K562 (cell line): ENCODE results near the gene MECP2. TPM values are rescaled to one million over a fixed set of nuclear protein-coding genes. Genes with fewer than 3 reads are reported as not detected.

Experiments
- ATAC-seq: fragments of 200-7000 bp; cut with Tn5 transposase; 3 replicates; pipeline ENCODE4 v1.9.1; 2020; ENCODE audit warnings: moderate library complexity
- BruUV-seq: library from RNA; stranded (reverse); fragments of 400-500 nt; replicated peaks from 2 replicates; lab custom pipeline; 2021; lab: Mats Ljungman, UMichigan
- CTCF ChIA-PET: fragments of 300-600 bp; formaldehyde crosslinking; extraction: SDS; loops from one replicate; lab custom pipeline; 2021; ENCODE audit warnings: low intra/inter-chr PET ratio; lab: Yijun Ruan, JAX
- POLR2A ChIA-PET: fragments of 300-600, 350-650 bp; sonication (Branson Sonifier 250); formaldehyde crosslinking; extraction: SDS; loops from one replicate; lab custom pipeline; 2021; ENCODE audit warnings: antibody characterized with exemption, inconsistent platforms; lab: Yijun Ruan, JAX
- DNase-seq, 4 experiments: peaks; one replicate each; pipeline versions ENCODE4 v3.0.0 to v3.0.0-alpha.2; 2011 to 2018; ENCODE audit warnings: low spot score in 3 of 4, mixed read lengths in 3 of 4; ENCODE audit errors: extremely low read depth in 1 of 4
- FAIRE-seq: peaks from 2 replicates; lab custom pipeline; 2011; peaks lifted over from hg19 to GRCh38; lab: Jason Lieb, UNC
- H2AFZ ChIP-seq: 2 replicates; pipeline ENCODE4 v1.6.0; 2011; ENCODE audit warnings: low read depth, low read length, control low read depth, inconsistent platforms
- H3K27ac ChIP-seq: fragments of 200-600 bp; 3 replicates; pipeline ENCODE4 v1.8.0; 2011; ENCODE audit warnings: low read depth, mild to moderate bottlenecking, control low read depth, inconsistent platforms, low read length, moderate library complexity, mixed read lengths; ENCODE audit errors: extremely low read depth
- H3K27me3 ChIP-seq, 2 experiments: fragments of 300-600 bp in 1 of 2; 2 replicates in 1 of 2; 3 replicates in 1 of 2; pipeline versions ENCODE4 v1.6.0 to v1.8.0; 2011; ENCODE audit warnings: inconsistent platforms in 2 of 2, low read length in 2 of 2, mild to moderate bottlenecking in 1 of 2, mixed read lengths in 1 of 2, moderate library complexity in 1 of 2; ENCODE audit not compliant: control insufficient read depth in 2 of 2, insufficient read depth in 2 of 2
- H3K36me3 ChIP-seq: fragments of 300-600 bp; 3 replicates; pipeline ENCODE4 v1.8.0; 2011; ENCODE audit warnings: mild to moderate bottlenecking, low read length, inconsistent platforms; ENCODE audit not compliant: control insufficient read depth, insufficient read depth
- H3K4me1 ChIP-seq, 2 experiments: fragments of 200-600 bp in 1 of 2; replicated peaks in 1 of 2; 2 replicates in 1 of 2; 3 replicates in 1 of 2; pipeline versions ENCODE4 v1.5.1 to v1.8.0; 2011; ENCODE audit warnings: inconsistent platforms in 2 of 2, low read length in 2 of 2, mild to moderate bottlenecking in 1 of 2, mixed read lengths in 1 of 2, moderate library complexity in 1 of 2; ENCODE audit not compliant: control insufficient read depth in 2 of 2, insufficient read depth in 2 of 2
- H3K4me2 ChIP-seq: 2 replicates; pipeline ENCODE4 v1.6.1; 2011; ENCODE audit warnings: low read length, control low read depth, inconsistent platforms, mixed read lengths; ENCODE audit not compliant: insufficient read depth
- H3K4me3 ChIP-seq: fragments of 200-600 bp; sonication (generic), shearing (Covaris generic); 2 replicates; pipeline ENCODE4 v1.5.1; 2016; ENCODE audit warnings: control low read depth, inconsistent platforms
- H3K79me2 ChIP-seq: fragments of 200-600 bp; 3 replicates; pipeline ENCODE4 v1.8.0; 2011; ENCODE audit warnings: low read length, inconsistent platforms; ENCODE audit not compliant: control insufficient read depth, insufficient read depth
- H3K9ac ChIP-seq, 2 experiments: 2 replicates each; pipeline versions ENCODE4 v1.6.0 to v1.6.1; 2011; ENCODE audit warnings: low read depth in 2 of 2, low read length in 2 of 2, control low read depth in 1 of 2, inconsistent platforms in 1 of 2, mild to moderate bottlenecking in 1 of 2, mixed read lengths in 1 of 2; ENCODE audit not compliant: insufficient read depth in 1 of 2
- H3K9me1 ChIP-seq: one replicate; pipeline ENCODE4 v1.6.0; 2011; ENCODE audit warnings: inconsistent platforms, mild to moderate bottlenecking, low read length, moderate library complexity; ENCODE audit not compliant: control insufficient read depth, insufficient read depth
- H3K9me3 ChIP-seq: replicated peaks from 2 replicates; pipeline ENCODE4 v1.5.1; 2011; ENCODE audit warnings: low read depth, low read length, inconsistent platforms; ENCODE audit not compliant: control insufficient read depth, insufficient read depth
- H4K20me1 ChIP-seq: replicated peaks from 2 replicates; pipeline ENCODE4 v1.6.1; 2011; ENCODE audit warnings: low read length, inconsistent platforms, mixed read lengths; ENCODE audit not compliant: control insufficient read depth, insufficient read depth
- COPS2 ChIP-seq: fragments of 450-650 bp; conservative IDR thresholded peaks from 2 replicates; pipeline ENCODE4 v1.6.1; 2016; ENCODE audit warnings: mild to moderate bottlenecking, moderate library complexity
- MCM7 ChIP-seq, 2 experiments: fragments of 450-650 bp; IDR thresholded peaks; 2 replicates each; pipeline ENCODE4 v1.6.1; 2016 to 2018
- MEIS2 ChIP-seq: fragments of 450-650 bp; IDR thresholded peaks from 2 replicates; pipeline ENCODE4 v1.6.1; 2014; ENCODE audit warnings: mild to moderate bottlenecking; ENCODE audit not compliant: partially characterized antibody
- NFYB ChIP-seq: IDR thresholded peaks from 2 replicates; pipeline ENCODE4 v1.6.1; 2011; ENCODE audit warnings: mild to moderate bottlenecking, moderate library complexity; ENCODE audit not compliant: insufficient read length; ENCODE audit errors: extremely low read depth
- RUNX1 ChIP-seq: sonication (generic); IDR thresholded peaks from 2 replicates; pipeline ENCODE4 v1.6.1; 2016; ENCODE audit warnings: antibody characterized with exemption, low read depth
- XRCC3 ChIP-seq: fragments of 450-650 bp; IDR thresholded peaks from 2 replicates; pipeline ENCODE4 v1.6.1; 2017; ENCODE audit warnings: mild to moderate bottlenecking, moderate library complexity
- ZSCAN29 ChIP-seq: fragments of 450-650 bp; IDR thresholded peaks from 2 replicates; pipeline ENCODE4 v1.6.1; 2017
- WGBS: fragments of 100-300 bp; shearing (Covaris generic); methylation state at CpG from one replicate; pipeline ENCODE4 v1.1.6; 2016; ENCODE audit warnings: low coverage, mixed read lengths; ENCODE audit not compliant: insufficient coverage; ENCODE audit errors: missing lambda C conversion rate; 5-methylcytosine and 5-hydroxymethylcytosine counted together
- in situ Hi-C: fragments of 300-500 bp; cut with MboI; formaldehyde crosslinking; loops from 4 replicates; pipeline ENCODE4 v1.15.0; 2018; ENCODE audit warnings: inconsistent platforms, mixed read lengths
- intact Hi-C: fragments of 100-400 bp; cut with micrococcal nuclease; formaldehyde crosslinking; loops from 2 replicates; pipeline ENCODE4 v1.14.2; 2022
- polyA plus RNA-seq, 8 experiments: library from polyadenylated mRNA; depleted of rRNA in 4 of 8; stranded (reverse) in 5 of 8; unstranded in 3 of 8; fragments of >200 nt; fragmentation: Nextera tagmentation in 2 of 8; fragmentation: Illumina TruSeq in 1 of 8; extraction: Ambion mirVana in 2 of 8; extraction: Trizol in 1 of 8; gene quantifications; 2 replicates each; pipeline versions ENCODE4 v1.2.1 to v1.2.3, GENCODE V29; 2011 to 2014; ENCODE audit warnings: inconsistent platforms in 1 of 8, missing spikeins in 1 of 8
- total RNA-seq, 7 experiments: library from RNA; depleted of rRNA in 6 of 7; stranded (reverse); fragments of >200 nt in 6 of 7; fragmentation: Illumina TruSeq in 2 of 7; extraction: Trizol in 2 of 7; gene quantifications; 2 replicates each; pipeline versions ENCODE4 v1.2.1 to v1.2.3, GENCODE V29; 2011 to 2021; ENCODE audit warnings: low replicate concordance in 1 of 7

The MECP2 gene
- total and polyA plus RNA-seq, 9 of the 15 experiments (the other 6 are each of a cell fraction or from before 2014, with no cell fraction given), result 2.1 to 50.9 (median 30.5) TPM

- no TSS peak for BruUV-seq
- DNase-seq (no peak), ATAC-seq (no peak), FAIRE-seq (peak; percentile 44)
- intact Hi-C loops (loop anchor here (2.0 kb wide), 1 partner anchor 43 kb away; no protein-coding TSS in a partner anchor), in situ Hi-C loops (no loop called here)
- Histone ChIP-seq H3K36me3 (no peaks in the 10 kb centered on the region), H4K20me1 (no peaks in the 10 kb centered on the region), H3K27ac (no peak overlapping the region), H3K4me2 (no peak overlapping the region), H3K9me3 (no peaks in the 10 kb centered on the region), H3K27me3 (no peaks in the 10 kb centered on the region), H3K9me1 (no peaks in the 10 kb centered on the region), H3K9ac (no peak overlapping the region), H3K4me1 (peaks cover 0 to 8% of the 10 kb centered on the region in 2 experiments; a peak in 3 of 5 replicates), H3K79me2 (no peaks in the 10 kb centered on the region), H3K4me3 (no peak overlapping the region), H2AFZ (peak overlapping the region; percentile 88; the same call in 1 of the 2 replicates)
- POLR2A ChIA-PET, result interaction anchor here (0.8 kb wide), 1 partner anchor 10 kb away, joined by 4 read pairs; no protein-coding TSS in a partner anchor
- CTCF ChIA-PET, result no interaction called here
- no peak for TF ChIP-seq MCM7 (IDR thresholded peaks at IDR 0.05)
- TF ChIP-seq, all 486 proteins: peak for 0
- WGBS, result 55% methylated on average over 6 of the region's 7 CpGs
These were observed 38.1 kb upstream of the MECP2 start for GRCh38 chrX:154135458-154136229.

GRCh38 chrX:154132366-154132765 lies 34.8 kb upstream of the MECP2 start:
- DNase-seq (no peak), ATAC-seq (no peak), FAIRE-seq (no peak)
- POLR2A ChIA-PET, result no interaction called here
- H3K9me3 ChIP-seq, result no peaks in the 10 kb centered on the region
- H3K36me3 ChIP-seq, result no peaks in the 10 kb centered on the region
- H3K4me3 ChIP-seq, result no peak overlapping the region
- H3K4me1 ChIP-seq, result peaks cover 0 to 7% of the 10 kb centered on the region in 2 experiments; a peak in 3 of 5 replicates
- BruUV-seq, result no TSS peak
- 55% methylated on average over 8 of the region's 9 CpGs for WGBS
- H3K27me3 ChIP-seq, result no peaks in the 10 kb centered on the region
- H4K20me1 ChIP-seq, result no peaks in the 10 kb centered on the region
- CTCF ChIA-PET, result no interaction called here
- no peak overlapping the region for H3K9ac ChIP-seq
- H2AFZ ChIP-seq, result no peak overlapping the region
- no peak for TF ChIP-seq COPS2
- no peak for TF ChIP-seq XRCC3
- no peak for TF ChIP-seq ZSCAN29
- no peak for TF ChIP-seq MEIS2
- no peak for TF ChIP-seq RUNX1
- TF ChIP-seq NFYB, result no peak
- H3K4me2 ChIP-seq, result no peak overlapping the region
- intact Hi-C loops (no loop called here), in situ Hi-C loops (no loop called here)
- no peaks in the 10 kb centered on the region for H3K79me2 ChIP-seq
- no peaks in the 10 kb centered on the region for H3K9me1 ChIP-seq
- H3K27ac ChIP-seq, result no peak overlapping the region
